ENCODE results near the gene IQSEC1.

DNA sequence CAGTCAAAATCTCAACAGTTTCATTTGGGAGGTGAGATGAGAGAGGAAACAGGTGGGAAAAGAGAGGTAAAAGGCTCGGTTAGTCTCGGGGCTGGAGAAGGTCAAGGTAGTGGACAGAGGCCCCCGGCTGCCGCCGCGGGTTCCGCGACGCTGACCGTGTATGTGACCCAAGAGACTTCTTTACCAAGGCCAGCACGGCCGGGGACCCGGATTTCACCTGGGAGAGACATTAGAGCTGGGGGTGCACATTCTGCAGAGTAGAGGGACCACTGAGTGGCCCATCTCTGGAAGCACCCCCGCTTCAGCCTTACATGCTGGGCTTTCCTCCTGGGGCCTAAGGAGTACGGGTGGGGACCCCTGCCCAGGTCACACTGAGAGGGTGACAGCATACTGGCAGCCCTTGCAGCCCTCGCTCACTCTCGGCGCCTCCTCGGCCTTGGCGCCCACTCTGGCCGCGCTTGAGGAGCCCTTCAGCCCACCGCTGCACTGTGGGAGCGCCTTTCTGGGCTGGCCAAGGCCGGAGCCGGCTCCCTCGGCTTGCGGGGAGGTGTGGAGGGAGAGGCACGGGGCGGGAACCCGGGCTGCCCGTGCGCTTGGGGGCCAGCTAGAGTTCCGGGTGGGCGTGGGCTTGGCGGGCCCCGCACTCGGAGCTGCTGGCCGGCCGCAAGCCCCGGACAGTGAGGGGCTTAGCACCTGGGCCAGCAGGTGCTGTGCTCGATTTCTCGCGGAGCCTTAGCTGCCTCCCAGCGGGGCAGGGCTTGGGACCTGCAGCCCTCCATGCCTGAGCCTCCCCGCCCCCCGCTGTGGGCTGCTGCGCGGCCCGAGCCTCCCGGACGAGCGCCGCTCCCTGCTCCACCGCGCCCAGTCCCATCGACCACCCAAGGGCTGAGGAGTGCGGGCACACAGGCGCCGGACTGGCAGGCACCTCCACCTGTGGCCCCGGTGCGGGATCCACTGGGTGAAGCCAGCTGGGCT lies 190.6 kb downstream of the IQSEC1 start:
- no peak for TF ChIP-seq POLR2A (IDR thresholded peaks at IDR 0.05; ENCODE audit: low read length)
- no peak for TF ChIP-seq RCOR1 (IDR thresholded peaks at IDR 0.05; ENCODE audit: low read depth, low read length)
- TF ChIP-seq, protein P1, sequence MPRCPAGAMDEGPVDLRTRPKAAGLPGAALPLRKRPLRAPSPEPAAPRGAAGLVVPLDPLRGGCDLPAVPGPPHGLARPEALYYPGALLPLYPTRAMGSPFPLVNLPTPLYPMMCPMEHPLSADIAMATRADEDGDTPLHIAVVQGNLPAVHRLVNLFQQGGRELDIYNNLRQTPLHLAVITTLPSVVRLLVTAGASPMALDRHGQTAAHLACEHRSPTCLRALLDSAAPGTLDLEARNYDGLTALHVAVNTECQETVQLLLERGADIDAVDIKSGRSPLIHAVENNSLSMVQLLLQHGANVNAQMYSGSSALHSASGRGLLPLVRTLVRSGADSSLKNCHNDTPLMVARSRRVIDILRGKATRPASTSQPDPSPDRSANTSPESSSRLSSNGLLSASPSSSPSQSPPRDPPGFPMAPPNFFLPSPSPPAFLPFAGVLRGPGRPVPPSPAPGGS (IDR thresholded peaks at IDR 0.05) = no peak
- TF ChIP-seq MYC (IDR thresholded peaks at IDR 0.05; ENCODE audit: borderline replicate concordance, low read length) = no peak
- TF ChIP-seq SREBF2 (IDR thresholded peaks at IDR 0.05) = no peak
- TF ChIP-seq, protein P2, sequence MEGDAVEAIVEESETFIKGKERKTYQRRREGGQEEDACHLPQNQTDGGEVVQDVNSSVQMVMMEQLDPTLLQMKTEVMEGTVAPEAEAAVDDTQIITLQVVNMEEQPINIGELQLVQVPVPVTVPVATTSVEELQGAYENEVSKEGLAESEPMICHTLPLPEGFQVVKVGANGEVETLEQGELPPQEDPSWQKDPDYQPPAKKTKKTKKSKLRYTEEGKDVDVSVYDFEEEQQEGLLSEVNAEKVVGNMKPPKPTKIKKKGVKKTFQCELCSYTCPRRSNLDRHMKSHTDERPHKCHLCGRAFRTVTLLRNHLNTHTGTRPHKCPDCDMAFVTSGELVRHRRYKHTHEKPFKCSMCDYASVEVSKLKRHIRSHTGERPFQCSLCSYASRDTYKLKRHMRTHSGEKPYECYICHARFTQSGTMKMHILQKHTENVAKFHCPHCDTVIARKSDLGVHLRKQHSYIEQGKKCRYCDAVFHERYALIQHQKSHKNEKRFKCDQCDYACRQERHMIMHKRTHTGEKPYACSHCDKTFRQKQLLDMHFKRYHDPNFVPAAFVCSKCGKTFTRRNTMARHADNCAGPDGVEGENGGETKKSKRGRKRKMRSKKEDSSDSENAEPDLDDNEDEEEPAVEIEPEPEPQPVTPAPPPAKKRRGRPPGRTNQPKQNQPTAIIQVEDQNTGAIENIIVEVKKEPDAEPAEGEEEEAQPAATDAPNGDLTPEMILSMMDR (IDR thresholded peaks at IDR 0.05) = no peak
- TF ChIP-seq RARB (CRISPR knock-in tag; IDR thresholded peaks at IDR 0.05) = no peak
- no peak for TF ChIP-seq CBX2 (IDR thresholded peaks at IDR 0.05; ENCODE audit: borderline replicate concordance, low read depth)
- no peak for TF ChIP-seq FOSL2 (IDR thresholded peaks at IDR 0.05)
- no peak for TF ChIP-seq FOSL2 (CRISPR knock-in tag; IDR thresholded peaks at IDR 0.05)
- TF ChIP-seq CHD4 (IDR thresholded peaks at IDR 0.05; ENCODE audit: borderline replicate concordance) = no peak
- TF ChIP-seq, protein P3, sequence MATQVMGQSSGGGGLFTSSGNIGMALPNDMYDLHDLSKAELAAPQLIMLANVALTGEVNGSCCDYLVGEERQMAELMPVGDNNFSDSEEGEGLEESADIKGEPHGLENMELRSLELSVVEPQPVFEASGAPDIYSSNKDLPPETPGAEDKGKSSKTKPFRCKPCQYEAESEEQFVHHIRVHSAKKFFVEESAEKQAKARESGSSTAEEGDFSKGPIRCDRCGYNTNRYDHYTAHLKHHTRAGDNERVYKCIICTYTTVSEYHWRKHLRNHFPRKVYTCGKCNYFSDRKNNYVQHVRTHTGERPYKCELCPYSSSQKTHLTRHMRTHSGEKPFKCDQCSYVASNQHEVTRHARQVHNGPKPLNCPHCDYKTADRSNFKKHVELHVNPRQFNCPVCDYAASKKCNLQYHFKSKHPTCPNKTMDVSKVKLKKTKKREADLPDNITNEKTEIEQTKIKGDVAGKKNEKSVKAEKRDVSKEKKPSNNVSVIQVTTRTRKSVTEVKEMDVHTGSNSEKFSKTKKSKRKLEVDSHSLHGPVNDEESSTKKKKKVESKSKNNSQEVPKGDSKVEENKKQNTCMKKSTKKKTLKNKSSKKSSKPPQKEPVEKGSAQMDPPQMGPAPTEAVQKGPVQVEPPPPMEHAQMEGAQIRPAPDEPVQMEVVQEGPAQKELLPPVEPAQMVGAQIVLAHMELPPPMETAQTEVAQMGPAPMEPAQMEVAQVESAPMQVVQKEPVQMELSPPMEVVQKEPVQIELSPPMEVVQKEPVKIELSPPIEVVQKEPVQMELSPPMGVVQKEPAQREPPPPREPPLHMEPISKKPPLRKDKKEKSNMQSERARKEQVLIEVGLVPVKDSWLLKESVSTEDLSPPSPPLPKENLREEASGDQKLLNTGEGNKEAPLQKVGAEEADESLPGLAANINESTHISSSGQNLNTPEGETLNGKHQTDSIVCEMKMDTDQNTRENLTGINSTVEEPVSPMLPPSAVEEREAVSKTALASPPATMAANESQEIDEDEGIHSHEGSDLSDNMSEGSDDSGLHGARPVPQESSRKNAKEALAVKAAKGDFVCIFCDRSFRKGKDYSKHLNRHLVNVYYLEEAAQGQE (IDR thresholded peaks at IDR 0.05) = no peak
- TF ChIP-seq, protein P4, sequence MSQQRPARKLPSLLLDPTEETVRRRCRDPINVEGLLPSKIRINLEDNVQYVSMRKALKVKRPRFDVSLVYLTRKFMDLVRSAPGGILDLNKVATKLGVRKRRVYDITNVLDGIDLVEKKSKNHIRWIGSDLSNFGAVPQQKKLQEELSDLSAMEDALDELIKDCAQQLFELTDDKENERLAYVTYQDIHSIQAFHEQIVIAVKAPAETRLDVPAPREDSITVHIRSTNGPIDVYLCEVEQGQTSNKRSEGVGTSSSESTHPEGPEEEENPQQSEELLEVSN (IDR thresholded peaks at IDR 0.05; ENCODE audit: borderline replicate concordance, low read depth) = no peak

All from A549 (cell line).